ENCODE data around the gene GALNT10.

The GALNT10 gene

DNA sequence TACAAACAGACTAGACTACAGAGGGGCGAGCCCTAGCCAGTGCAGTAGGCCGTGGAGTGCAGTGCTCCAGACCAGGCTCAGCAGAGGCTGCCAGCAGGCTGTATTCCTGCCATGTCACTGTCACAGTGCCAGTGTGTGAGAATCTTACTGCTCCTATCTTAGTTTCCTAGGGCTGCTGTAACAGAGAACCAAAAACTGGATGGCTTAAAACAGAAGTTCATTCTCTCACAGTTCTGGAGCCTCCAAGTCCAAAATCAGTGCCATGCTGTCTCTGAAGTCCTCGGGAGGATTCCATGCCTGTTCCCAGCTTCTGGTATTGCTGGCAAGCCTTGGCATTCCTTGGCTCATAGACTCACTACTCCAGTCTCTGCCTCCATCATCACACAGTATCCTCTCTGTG lies 180.3 kb downstream of the GALNT10 start:
- Histone ChIP-seq H3K9me3 (ENCODE audit: control insufficient read depth, insufficient read depth, low read depth, low read length) (no peaks in the 10 kb centered on the region), H3K27ac (ENCODE audit: low read depth, low read length) (no peak overlapping the region), H3K9ac (ENCODE audit: low read length) (no peak overlapping the region), H3K27me3 (ENCODE audit: control insufficient read depth, insufficient read depth, low read length) (no peaks in the 10 kb centered on the region), H3K4me3 (ENCODE audit: low read depth, low read length) (no peak overlapping the region), H3K36me3 (ENCODE audit: control insufficient read depth, insufficient read depth, low read length) (no peaks in the 10 kb centered on the region), H3K4me1 (ENCODE audit: control insufficient read depth, insufficient read depth, low read length) (peaks cover 35% of the 10 kb centered on the region)

DNA sequence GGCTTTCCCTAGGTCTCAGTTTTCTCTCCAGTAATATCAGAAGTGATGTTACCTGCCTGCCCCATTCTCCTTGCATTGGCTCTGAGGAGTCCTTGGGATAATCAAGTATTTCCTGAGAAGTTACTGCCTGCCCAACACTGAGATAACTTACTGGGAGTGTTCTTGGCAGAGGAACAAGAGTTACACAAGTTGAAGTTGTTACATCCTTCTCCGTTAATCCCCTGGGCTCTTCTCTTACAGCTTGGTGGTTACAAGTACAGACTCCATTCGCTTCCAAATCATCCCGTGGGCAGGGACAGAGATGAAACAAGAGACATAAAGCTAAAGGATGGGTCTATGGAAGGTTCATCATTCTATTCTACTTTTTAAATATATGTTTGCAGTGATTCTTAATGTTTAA lies 181.2 kb downstream of the GALNT10 start:
- Histone ChIP-seq H3K27ac (ENCODE audit: low read depth, low read length) (no peak overlapping the region), H3K36me3 (ENCODE audit: control insufficient read depth, insufficient read depth, low read length) (no peaks in the 10 kb centered on the region), H3K4me3 (ENCODE audit: low read depth, low read length) (no peak overlapping the region), H3K9me3 (ENCODE audit: control insufficient read depth, insufficient read depth, low read depth, low read length) (no peaks in the 10 kb centered on the region), H3K4me1 (ENCODE audit: control insufficient read depth, insufficient read depth, low read length) (peaks cover 35% of the 10 kb centered on the region), H3K27me3 (ENCODE audit: control insufficient read depth, insufficient read depth, low read length) (no peaks in the 10 kb centered on the region), H3K9ac (ENCODE audit: low read length) (no peak overlapping the region)

DNA sequence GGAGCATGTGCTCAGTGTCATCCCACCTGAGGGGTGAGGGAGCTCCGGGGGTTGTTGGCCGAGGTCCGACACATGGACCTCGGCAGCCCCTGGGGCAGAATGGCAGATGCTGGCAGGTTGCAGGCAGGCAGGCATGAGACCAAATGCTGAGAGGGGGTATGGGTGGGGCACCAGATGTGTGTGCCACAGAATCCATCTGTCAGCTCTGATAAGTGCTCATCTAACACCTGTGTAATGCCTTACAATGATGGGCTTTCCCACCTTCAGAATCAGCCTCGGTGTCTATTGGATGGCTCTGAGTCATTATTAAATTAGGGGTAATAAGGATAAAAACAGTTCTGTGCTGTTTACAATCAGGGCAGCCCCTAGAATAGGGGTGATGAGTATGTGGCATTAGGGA lies 182.1 kb downstream of the GALNT10 start:
- Histone ChIP-seq H3K9me3 (ENCODE audit: control insufficient read depth, insufficient read depth, low read depth, low read length) (no peaks in the 10 kb centered on the region), H3K9ac (ENCODE audit: low read length) (no peak overlapping the region), H3K4me1 (ENCODE audit: control insufficient read depth, insufficient read depth, low read length) (peaks cover 31% of the 10 kb centered on the region), H3K27ac (ENCODE audit: low read depth, low read length) (no peak overlapping the region), H3K4me3 (ENCODE audit: low read depth, low read length) (no peak overlapping the region), H3K27me3 (ENCODE audit: control insufficient read depth, insufficient read depth, low read length) (no peaks in the 10 kb centered on the region), H3K36me3 (ENCODE audit: control insufficient read depth, insufficient read depth, low read length) (no peaks in the 10 kb centered on the region)

DNA sequence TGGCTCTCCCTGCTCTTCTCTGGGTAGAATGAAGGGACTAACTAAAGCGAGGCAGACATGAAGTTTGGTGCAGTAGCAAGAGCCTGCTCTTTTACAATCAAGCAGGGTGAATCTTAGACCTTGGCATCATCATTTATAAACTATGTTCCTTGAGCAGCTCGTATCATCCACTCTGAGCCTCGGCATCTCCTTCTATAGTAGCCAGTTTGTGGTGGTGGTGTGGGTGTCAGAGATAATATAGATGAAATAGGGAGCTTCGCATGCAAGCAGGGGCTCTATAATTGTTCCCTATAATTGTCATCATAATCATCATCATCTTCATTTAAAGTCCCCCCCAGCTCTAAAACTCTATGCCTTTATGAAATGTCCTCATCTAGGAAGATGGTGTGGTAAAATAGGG lies 182.8 kb downstream of the GALNT10 start:
- no peaks in the 10 kb centered on the region for H3K27me3 ChIP-seq (ENCODE audit: control insufficient read depth, insufficient read depth, low read length)
- no peak overlapping the region for H3K27ac ChIP-seq (ENCODE audit: low read depth, low read length)
- H3K9ac ChIP-seq (ENCODE audit: low read length), result no peak overlapping the region
- H3K9me3 ChIP-seq (ENCODE audit: control insufficient read depth, insufficient read depth, low read depth, low read length), result no peaks in the 10 kb centered on the region
- H3K4me1 ChIP-seq (ENCODE audit: control insufficient read depth, insufficient read depth, low read length), result peaks cover 27% of the 10 kb centered on the region
- no peak overlapping the region for H3K4me3 ChIP-seq (ENCODE audit: low read depth, low read length)
- H3K36me3 ChIP-seq (ENCODE audit: control insufficient read depth, insufficient read depth, low read length), result no peaks in the 10 kb centered on the region

DNA sequence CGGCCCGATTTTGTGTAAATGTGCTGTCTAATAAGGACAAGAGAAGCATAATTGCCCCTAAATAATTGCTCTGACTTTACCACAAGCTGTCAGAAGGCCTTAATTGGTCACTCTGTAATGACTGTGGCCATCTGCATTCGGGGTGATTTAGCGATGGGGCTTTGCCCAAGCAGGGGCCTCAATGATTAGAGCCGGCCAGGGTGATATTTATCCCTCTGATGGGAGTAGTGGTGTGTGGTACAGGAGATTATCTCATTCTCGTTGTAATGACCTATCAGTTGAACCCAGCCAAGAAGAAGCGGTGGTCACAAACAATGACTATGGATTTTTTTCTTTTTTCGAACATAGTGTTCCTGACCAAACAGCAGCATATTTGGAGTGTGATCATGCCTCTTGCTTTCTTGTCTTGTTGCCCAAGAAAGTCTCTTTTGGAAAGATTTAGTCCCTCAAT lies 183.2 kb downstream of the GALNT10 start:
- Histone ChIP-seq H3K27ac (ENCODE audit: low read depth, low read length) (no peak overlapping the region), H3K9ac (ENCODE audit: low read length) (no peak overlapping the region), H3K27me3 (ENCODE audit: control insufficient read depth, insufficient read depth, low read length) (no peaks in the 10 kb centered on the region), H3K36me3 (ENCODE audit: control insufficient read depth, insufficient read depth, low read length) (no peaks in the 10 kb centered on the region), H3K4me1 (ENCODE audit: control insufficient read depth, insufficient read depth, low read length) (peaks cover 25% of the 10 kb centered on the region), H3K9me3 (ENCODE audit: control insufficient read depth, insufficient read depth, low read depth, low read length) (no peaks in the 10 kb centered on the region), H3K4me3 (ENCODE audit: low read depth, low read length) (no peak overlapping the region)

DNA sequence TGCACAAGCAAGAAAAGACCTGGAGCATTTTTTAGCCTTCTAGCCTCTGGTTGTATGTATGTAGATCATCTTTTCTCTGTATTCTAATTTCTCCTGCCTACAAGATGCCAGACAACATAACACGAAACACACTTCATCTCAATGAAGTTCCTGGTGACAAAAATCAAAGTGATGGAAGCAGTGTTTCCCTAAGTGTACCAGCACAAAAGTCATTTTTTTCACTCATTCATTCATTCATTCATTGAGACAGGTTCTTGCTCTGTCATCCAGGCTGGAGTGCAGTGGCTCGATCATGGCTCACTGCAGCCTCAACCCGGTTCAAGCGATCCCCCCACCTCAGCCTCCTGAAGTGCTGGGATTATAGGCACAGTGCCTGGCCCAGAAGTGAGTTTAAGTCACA lies 183.7 kb downstream of the GALNT10 start:
- Histone ChIP-seq H3K9me3 (ENCODE audit: control insufficient read depth, insufficient read depth, low read depth, low read length) (no peaks in the 10 kb centered on the region), H3K36me3 (ENCODE audit: control insufficient read depth, insufficient read depth, low read length) (no peaks in the 10 kb centered on the region), H3K9ac (ENCODE audit: low read length) (no peak overlapping the region), H3K4me1 (ENCODE audit: control insufficient read depth, insufficient read depth, low read length) (peaks cover 22% of the 10 kb centered on the region), H3K4me3 (ENCODE audit: low read depth, low read length) (no peak overlapping the region), H3K27ac (ENCODE audit: low read depth, low read length) (no peak overlapping the region), H3K27me3 (ENCODE audit: control insufficient read depth, insufficient read depth, low read length) (no peaks in the 10 kb centered on the region)

DNA sequence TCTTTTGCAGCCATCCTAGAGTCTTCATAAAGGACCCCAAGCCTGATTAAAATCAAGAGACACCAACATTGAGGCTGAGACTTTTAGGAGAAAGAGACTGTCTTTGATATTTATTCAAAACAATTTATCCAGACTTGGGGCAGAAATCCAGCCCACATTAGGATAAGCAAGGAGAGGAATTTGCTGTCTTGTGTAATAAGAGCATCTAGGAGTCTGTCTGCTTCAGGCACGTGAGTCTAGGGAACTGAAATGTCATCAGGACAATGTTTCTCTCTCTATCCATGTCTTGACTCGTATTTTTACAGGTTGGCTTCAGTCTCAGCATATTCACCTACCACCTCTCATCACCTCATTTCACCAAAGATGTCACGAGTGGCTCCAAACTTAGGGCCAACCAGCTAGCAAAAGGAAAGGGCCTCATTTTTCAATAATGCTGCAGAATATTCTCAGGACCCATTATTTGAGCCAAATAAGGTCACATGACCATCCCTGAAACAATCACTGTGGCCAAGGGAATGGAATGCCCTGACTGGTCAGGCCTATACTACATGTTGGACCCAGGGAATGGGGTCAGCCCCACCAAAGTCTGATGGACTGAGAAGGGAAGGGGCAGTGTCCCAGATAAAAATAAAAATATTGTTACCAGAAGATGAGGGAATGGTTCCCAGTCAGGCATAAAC lies 184.9 kb downstream of the GALNT10 start:
- Histone ChIP-seq H3K9me3 (ENCODE audit: control insufficient read depth, insufficient read depth, low read depth, low read length) (no peaks in the 10 kb centered on the region), H3K36me3 (ENCODE audit: control insufficient read depth, insufficient read depth, low read length) (no peaks in the 10 kb centered on the region), H3K4me3 (ENCODE audit: low read depth, low read length) (no peak overlapping the region), H3K4me1 (ENCODE audit: control insufficient read depth, insufficient read depth, low read length) (peaks cover 10% of the 10 kb centered on the region), H3K9ac (ENCODE audit: low read length) (no peak overlapping the region), H3K27me3 (ENCODE audit: control insufficient read depth, insufficient read depth, low read length) (no peaks in the 10 kb centered on the region), H3K27ac (ENCODE audit: low read depth, low read length) (no peak overlapping the region)

DNA sequence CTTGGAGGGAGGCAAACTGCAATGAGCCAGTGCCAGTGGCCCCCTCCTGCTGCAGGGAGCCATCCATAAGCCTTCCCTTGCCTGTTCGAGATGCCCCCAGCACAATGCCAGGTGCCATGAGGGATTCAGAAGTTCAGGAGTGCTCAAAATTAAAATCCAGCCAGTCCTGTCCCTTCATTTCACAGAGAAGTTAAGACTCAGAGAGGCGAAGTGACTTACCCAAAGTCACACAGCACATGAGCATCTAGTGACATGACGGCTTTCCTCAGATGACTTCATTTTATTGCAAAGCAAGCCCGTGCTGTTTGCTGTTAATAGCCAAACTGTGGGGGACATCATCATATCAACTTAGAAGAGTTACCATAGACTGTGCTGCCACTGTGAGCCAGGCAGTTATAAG lies 185.9 kb downstream of the GALNT10 start:
- Histone ChIP-seq H3K9me3 (ENCODE audit: control insufficient read depth, insufficient read depth, low read depth, low read length) (0 out of 2 replicates have a peak, but pooled peaks cover 1% of the 10 kb centered on the region), H3K27ac (ENCODE audit: low read depth, low read length) (no peak overlapping the region), H3K27me3 (ENCODE audit: control insufficient read depth, insufficient read depth, low read length) (no peaks in the 10 kb centered on the region), H3K4me3 (ENCODE audit: low read depth, low read length) (no peak overlapping the region), H3K36me3 (ENCODE audit: control insufficient read depth, insufficient read depth, low read length) (peaks cover 6% of the 10 kb centered on the region; the same call in 1 of the 2 replicates), H3K4me1 (ENCODE audit: control insufficient read depth, insufficient read depth, low read length) (peaks cover 4% of the 10 kb centered on the region; the same call in 1 of the 2 replicates), H3K9ac (ENCODE audit: low read length) (no peak overlapping the region)

DNA sequence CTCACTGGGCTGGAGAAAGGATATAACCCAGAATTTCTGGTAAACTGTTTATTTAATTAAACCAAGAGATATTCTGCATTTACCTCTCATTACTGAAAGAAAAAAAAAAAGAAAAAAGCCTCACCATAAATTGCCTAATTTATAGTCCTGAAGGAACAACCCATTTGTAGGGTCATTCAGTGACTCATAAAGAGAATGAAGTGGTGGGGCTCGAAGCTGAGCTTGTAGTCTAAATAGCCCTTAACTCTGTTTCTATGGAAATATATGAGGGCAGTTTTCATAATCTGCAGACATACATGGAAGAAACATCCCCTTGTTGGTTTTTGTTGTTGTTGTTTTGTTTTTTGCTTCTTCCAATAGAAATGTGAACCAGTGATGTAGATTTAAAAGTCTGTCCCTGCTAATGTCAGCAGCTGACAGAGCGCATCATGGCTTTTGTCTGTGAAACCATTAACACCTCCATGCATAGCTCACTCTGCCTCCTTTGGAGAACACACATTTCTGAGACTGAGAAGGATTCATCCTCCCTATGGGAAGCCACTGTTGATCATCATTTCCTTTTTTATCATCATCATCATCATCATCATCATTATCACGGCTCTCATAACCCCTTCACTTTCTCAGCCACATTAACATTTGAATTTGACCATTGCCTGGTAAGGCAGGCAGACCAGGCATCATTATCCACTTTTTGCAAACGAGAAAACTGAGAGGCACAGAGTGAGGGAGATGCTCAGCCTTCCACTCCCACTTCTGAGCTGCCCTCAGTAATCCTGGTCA lies 187.4 kb downstream of the GALNT10 start:
- Histone ChIP-seq H3K27ac (ENCODE audit: low read depth, low read length) (no peak overlapping the region), H3K27me3 (ENCODE audit: control insufficient read depth, insufficient read depth, low read length) (no peaks in the 10 kb centered on the region), H3K4me1 (ENCODE audit: control insufficient read depth, insufficient read depth, low read length) (peaks cover 4% of the 10 kb centered on the region; the same call in 1 of the 2 replicates), H3K4me3 (ENCODE audit: low read depth, low read length) (no peak overlapping the region), H3K9ac (ENCODE audit: low read length) (no peak overlapping the region), H3K36me3 (ENCODE audit: control insufficient read depth, insufficient read depth, low read length) (peaks cover 14% of the 10 kb centered on the region; the same call in 1 of the 2 replicates), H3K9me3 (ENCODE audit: control insufficient read depth, insufficient read depth, low read depth, low read length) (peaks cover 5% of the 10 kb centered on the region; the same call in 1 of the 2 replicates)

DNA sequence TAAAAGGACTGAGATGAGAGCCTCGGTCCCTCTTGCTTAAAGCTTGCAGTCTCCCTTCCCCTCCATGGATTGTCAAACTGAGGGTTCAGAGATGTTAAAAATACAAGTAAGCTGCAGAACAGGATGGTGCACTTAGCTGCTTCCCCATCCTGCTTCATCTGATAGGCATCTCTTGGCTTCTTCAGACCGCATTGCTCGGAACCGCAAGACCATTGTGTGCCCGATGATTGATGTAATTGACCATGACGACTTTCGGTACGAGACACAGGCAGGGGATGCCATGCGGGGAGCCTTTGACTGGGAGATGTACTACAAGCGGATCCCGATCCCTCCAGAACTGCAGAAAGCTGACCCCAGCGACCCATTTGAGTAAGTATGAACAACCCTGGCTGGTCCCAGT lies 189.7 kb downstream of the GALNT10 start:
- Histone ChIP-seq H3K9me3 (ENCODE audit: control insufficient read depth, insufficient read depth, low read depth, low read length) (peaks cover 5% of the 10 kb centered on the region; the same call in 1 of the 2 replicates), H3K36me3 (ENCODE audit: control insufficient read depth, insufficient read depth, low read length) (peaks cover 14% of the 10 kb centered on the region; the same call in 1 of the 2 replicates), H3K4me1 (ENCODE audit: control insufficient read depth, insufficient read depth, low read length) (peaks cover 9% of the 10 kb centered on the region; the same call in 1 of the 2 replicates), H3K9ac (ENCODE audit: low read length) (no peak overlapping the region), H3K27ac (ENCODE audit: low read depth, low read length) (no peak overlapping the region), H3K27me3 (ENCODE audit: control insufficient read depth, insufficient read depth, low read length) (no peaks in the 10 kb centered on the region), H3K4me3 (ENCODE audit: low read depth, low read length) (no peak overlapping the region)
